ENCODE results near the gene PIM2.

- TF ChIP-seq, protein P1, sequence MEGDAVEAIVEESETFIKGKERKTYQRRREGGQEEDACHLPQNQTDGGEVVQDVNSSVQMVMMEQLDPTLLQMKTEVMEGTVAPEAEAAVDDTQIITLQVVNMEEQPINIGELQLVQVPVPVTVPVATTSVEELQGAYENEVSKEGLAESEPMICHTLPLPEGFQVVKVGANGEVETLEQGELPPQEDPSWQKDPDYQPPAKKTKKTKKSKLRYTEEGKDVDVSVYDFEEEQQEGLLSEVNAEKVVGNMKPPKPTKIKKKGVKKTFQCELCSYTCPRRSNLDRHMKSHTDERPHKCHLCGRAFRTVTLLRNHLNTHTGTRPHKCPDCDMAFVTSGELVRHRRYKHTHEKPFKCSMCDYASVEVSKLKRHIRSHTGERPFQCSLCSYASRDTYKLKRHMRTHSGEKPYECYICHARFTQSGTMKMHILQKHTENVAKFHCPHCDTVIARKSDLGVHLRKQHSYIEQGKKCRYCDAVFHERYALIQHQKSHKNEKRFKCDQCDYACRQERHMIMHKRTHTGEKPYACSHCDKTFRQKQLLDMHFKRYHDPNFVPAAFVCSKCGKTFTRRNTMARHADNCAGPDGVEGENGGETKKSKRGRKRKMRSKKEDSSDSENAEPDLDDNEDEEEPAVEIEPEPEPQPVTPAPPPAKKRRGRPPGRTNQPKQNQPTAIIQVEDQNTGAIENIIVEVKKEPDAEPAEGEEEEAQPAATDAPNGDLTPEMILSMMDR (IDR thresholded peaks at IDR 0.05), result no peak
- TF ChIP-seq POLR2A (IDR thresholded peaks at IDR 0.05) (no peak), EP300 (IDR thresholded peaks at IDR 0.05) (no peak), POLR2AphosphoS5 (IDR thresholded peaks at IDR 0.05) (no peak)
These were observed 49.6 kb upstream of the PIM2 start for GRCh38 chrX:48968377-48968776.

Measured in sigmoid colon (tissue), 4 donors.